Osteoblast (primary cell): ENCODE measurements around the gene TULP4. TPM values are rescaled to one million over a fixed set of nuclear protein-coding genes. Genes with fewer than 3 reads are reported as not detected.
A peak's percentile ranks its signal among the peaks of the same experiment; 100 is the strongest.

Source experiments
- DNase-seq: peaks from one replicate; pipeline ENCODE4 v3.0.0; 2011; ENCODE audit warnings: low spot score, mixed read lengths; ENCODE audit not compliant: insufficient read length; ENCODE audit errors: missing footprints
- H2AFZ ChIP-seq: 2 replicates; pipeline ENCODE4 v1.6.0; 2011; ENCODE audit warnings: mild to moderate bottlenecking, low read length
- H3K27ac ChIP-seq: 2 replicates; pipeline ENCODE4 v1.5.1; 2011; ENCODE audit warnings: mild to moderate bottlenecking, low read depth, low read length, moderate library complexity
- H3K27me3 ChIP-seq: 2 replicates; pipeline ENCODE4 v1.6.0; 2012; ENCODE audit warnings: mild to moderate bottlenecking, control low read depth, inconsistent platforms, low read length, moderate library complexity; ENCODE audit not compliant: insufficient read depth
- H3K36me3 ChIP-seq: 2 replicates; pipeline ENCODE4 v1.5.1; 2011; ENCODE audit warnings: mild to moderate bottlenecking, low read length, control low read depth, moderate library complexity; ENCODE audit not compliant: insufficient read depth
- H3K4me1 ChIP-seq: 2 replicates; pipeline ENCODE4 v1.5.1; 2011; ENCODE audit warnings: mild to moderate bottlenecking, low read length, control low read depth, moderate library complexity; ENCODE audit not compliant: insufficient read depth
- H3K4me2 ChIP-seq: 2 replicates; pipeline ENCODE4 v1.6.0; 2011; ENCODE audit warnings: mild to moderate bottlenecking, low read length; ENCODE audit not compliant: insufficient read depth
- H3K4me3 ChIP-seq: fragments of 200-600 bp; sonication (generic); 3 replicates; pipeline ENCODE4 v1.5.1; 2012; ENCODE audit warnings: mild to moderate bottlenecking, low read length, inconsistent platforms; ENCODE audit not compliant: insufficient read depth
- H3K79me2 ChIP-seq: 2 replicates; pipeline ENCODE4 v1.6.0; 2012; ENCODE audit warnings: mild to moderate bottlenecking, low read length, control low read depth, inconsistent platforms; ENCODE audit not compliant: insufficient read depth
- H3K9me3 ChIP-seq: 2 replicates; pipeline ENCODE4 v1.5.1; 2011; ENCODE audit warnings: low read depth, low read length, control low read depth
- H4K20me1 ChIP-seq: 2 replicates; pipeline ENCODE4 v1.6.0; 2012; ENCODE audit warnings: mild to moderate bottlenecking, low read length, control low read depth; ENCODE audit not compliant: insufficient read depth
- total RNA-seq: library from RNA; depleted of rRNA; stranded (reverse); fragments of >200 nt; gene quantifications from 2 replicates; pipeline ENCODE4 v1.2.3, GENCODE V29; 2012
- TF ChIP-seq, protein P1 (sequence below): IDR thresholded peaks from 2 replicates; pipeline ENCODE4 v1.5.1; 2011; ENCODE audit warnings: mild to moderate bottlenecking, low read depth, low read length, moderate library complexity; ENCODE audit errors: extremely low read depth

The TULP4 gene
- total RNA-seq, 1 donor, result 172 TPM

DNA sequence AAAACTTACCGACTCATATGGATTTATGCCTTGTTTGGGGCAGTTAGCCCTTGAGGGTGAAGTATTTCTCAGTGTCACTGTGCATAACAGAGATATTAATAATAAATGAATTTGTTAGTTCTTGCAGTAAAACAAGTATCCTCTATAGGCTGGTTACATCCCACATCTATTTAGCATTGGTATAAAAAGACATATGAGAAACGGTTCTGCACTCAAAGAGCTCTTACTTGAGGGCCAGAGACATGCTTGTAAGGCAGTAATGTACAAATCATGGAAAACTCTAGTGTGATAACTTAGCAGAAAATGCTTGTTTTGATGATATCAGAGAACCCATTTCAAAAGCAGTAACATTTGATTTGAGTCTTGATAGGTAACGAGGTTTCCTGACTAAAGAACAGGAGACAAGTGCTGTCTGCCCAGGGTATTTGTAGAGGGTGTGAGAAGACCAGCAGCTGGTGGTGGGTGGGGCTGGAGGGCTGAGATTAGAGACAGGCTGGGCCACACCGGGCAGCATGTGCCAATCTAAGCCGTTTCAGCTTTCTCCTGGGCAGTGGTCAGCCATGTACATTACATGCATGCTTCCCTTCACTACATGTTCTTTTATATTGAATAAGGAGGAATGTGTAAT is 46.3 kb downstream of the TULP4 start:
- peaks cover 27% of the 10 kb centered on the region for H4K20me1 ChIP-seq
- H3K27ac ChIP-seq, result no peak overlapping the region
- peaks cover 49% of the 10 kb centered on the region for H3K79me2 ChIP-seq

DNA sequence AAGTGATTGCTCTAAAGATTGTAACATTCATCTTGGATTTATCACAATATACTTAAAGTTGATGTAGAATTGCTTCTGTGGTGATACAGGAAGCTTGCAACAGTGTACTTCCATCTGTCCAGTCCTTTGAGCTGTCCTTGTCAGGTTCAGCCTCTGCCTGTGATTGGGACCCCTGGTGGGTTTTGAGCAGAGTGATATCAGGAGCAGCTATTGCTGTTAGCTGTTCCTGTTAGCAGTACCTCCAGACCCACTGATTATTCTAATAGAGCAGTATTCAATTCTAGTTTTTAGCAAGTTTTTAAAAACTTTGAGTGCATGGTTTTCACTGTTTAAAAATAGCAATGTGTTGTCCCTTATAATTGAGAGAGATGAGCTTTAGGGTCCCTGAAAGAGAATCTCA is 48.8 kb downstream of the TULP4 start:
- Histone ChIP-seq H3K4me3 (no peak overlapping the region), H3K4me1 (peaks cover 10% of the 10 kb centered on the region), H4K20me1 (peaks cover 19% of the 10 kb centered on the region), H2AFZ (no peak overlapping the region), H3K79me2 (peaks cover 37% of the 10 kb centered on the region), H3K27ac (no peak overlapping the region), H3K27me3 (no peaks in the 10 kb centered on the region), H3K9me3 (no peaks in the 10 kb centered on the region), H3K4me2 (no peak overlapping the region), H3K36me3 (no peaks in the 10 kb centered on the region)
- no peak for DNase-seq
- TF ChIP-seq, protein P1, sequence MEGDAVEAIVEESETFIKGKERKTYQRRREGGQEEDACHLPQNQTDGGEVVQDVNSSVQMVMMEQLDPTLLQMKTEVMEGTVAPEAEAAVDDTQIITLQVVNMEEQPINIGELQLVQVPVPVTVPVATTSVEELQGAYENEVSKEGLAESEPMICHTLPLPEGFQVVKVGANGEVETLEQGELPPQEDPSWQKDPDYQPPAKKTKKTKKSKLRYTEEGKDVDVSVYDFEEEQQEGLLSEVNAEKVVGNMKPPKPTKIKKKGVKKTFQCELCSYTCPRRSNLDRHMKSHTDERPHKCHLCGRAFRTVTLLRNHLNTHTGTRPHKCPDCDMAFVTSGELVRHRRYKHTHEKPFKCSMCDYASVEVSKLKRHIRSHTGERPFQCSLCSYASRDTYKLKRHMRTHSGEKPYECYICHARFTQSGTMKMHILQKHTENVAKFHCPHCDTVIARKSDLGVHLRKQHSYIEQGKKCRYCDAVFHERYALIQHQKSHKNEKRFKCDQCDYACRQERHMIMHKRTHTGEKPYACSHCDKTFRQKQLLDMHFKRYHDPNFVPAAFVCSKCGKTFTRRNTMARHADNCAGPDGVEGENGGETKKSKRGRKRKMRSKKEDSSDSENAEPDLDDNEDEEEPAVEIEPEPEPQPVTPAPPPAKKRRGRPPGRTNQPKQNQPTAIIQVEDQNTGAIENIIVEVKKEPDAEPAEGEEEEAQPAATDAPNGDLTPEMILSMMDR, result no peak

More for the DNA sequence above, 46.3 kb downstream of the TULP4 start:
- Histone ChIP-seq H3K4me3 (no peak overlapping the region), H3K9me3 (no peaks in the 10 kb centered on the region), H3K36me3 (no peaks in the 10 kb centered on the region), H3K4me1 (peaks cover 10% of the 10 kb centered on the region), H2AFZ (no peak overlapping the region), H3K27me3 (no peaks in the 10 kb centered on the region), H3K4me2 (no peak overlapping the region)
- DNase-seq, result no peak
- TF ChIP-seq, protein P1, result no peak

DNA sequence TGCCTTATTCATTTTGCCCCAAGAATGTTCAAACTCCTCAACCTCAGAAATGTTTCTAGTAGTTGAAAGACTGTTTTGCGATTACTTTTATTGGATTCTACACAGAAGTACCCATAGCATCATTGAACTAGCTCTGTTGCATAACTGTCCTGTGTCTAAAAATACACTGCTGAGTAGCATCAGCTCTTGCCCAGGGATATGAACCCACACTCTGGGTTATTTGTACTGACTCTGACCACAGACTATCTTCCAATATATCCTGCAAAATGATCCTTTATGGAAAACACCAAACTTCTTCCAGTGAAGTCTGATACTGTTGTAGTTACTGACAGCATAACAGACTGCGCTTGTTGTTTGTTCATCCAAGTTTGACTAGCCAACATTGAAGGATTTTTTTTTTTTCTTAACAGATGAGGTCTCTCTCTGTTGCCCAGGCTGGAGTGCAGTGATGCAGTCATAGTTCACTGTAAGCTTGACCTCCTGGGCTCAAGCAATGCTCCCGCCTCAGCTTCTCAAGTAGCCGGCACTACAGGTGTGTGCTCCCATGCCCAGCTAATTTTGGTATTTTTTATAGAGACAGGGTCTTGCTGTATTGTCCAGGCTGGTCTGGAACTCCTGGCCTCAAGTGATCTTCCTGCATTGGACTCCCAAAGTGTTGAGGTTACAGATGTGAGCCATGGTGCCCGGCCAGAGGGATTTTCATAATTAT is 49.9 kb downstream of the TULP4 start:
- no peak overlapping the region for H3K27ac ChIP-seq
- peak; percentile 79 for DNase-seq
- peaks cover 19% of the 10 kb centered on the region for H4K20me1 ChIP-seq

DNA sequence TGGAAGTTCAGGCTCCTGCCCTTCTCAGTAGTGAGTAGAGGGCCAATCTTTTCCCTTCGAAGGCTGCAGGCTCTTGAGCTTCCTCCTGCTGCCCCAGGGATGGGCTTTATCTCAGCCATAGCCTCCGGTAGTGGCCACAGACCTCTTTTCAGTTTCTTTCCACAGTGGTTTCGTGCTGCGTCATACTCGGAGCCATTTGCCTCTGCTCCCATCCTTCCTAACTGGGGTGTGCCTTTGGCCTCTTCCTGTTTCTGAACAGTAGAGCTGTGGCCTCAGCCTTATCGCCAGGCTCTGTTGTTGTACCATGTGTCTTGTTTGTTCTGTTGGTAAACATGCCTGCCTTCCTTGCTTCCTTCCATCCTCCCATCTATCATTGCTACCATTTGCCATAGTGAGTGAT is 54.1 kb downstream of the TULP4 start:
- H3K27me3 ChIP-seq, result no peaks in the 10 kb centered on the region
- H3K79me2 ChIP-seq, result peaks cover 11% of the 10 kb centered on the region
- H3K4me3 ChIP-seq, result no peak overlapping the region
- no peak overlapping the region for H2AFZ ChIP-seq
- H3K4me1 ChIP-seq, result peaks cover 10% of the 10 kb centered on the region
- H3K4me2 ChIP-seq, result no peak overlapping the region
- no peaks in the 10 kb centered on the region for H3K36me3 ChIP-seq
- TF ChIP-seq, protein P1, result no peak
- no peaks in the 10 kb centered on the region for H3K9me3 ChIP-seq
- no peak for DNase-seq
- H3K27ac ChIP-seq, result no peak overlapping the region
- peaks cover 6% of the 10 kb centered on the region for H4K20me1 ChIP-seq

More for the DNA sequence above, 49.9 kb downstream of the TULP4 start:
- Histone ChIP-seq H3K27me3 (no peaks in the 10 kb centered on the region), H3K4me1 (peaks cover 10% of the 10 kb centered on the region), H2AFZ (no peak overlapping the region), H3K4me3 (no peak overlapping the region), H3K79me2 (peaks cover 35% of the 10 kb centered on the region), H3K4me2 (no peak overlapping the region), H3K36me3 (no peaks in the 10 kb centered on the region), H3K9me3 (no peaks in the 10 kb centered on the region)
- TF ChIP-seq, protein P1, result no peak
